HG02885 (cell line): Measurements from ENCODE around the gene ROR1.

Experiments
- ATAC-seq: cut with Tn5 transposase; IDR thresholded peaks from one replicate; pipeline ENCODE4 v1.9.1; 2021; ENCODE audit warnings: mild to moderate bottlenecking; ENCODE audit not compliant: unreplicated experiment, poor library complexity

ROR1 gene

GRCh38 chr1:64228167-64228957, 454.5 kb downstream of the ROR1 start:
- ATAC-seq, result no peak

GRCh38 chr1:64229307-64229706, 455.5 kb downstream of the ROR1 start:
- ATAC-seq, result no peak
